HepG2 (cell line): ENCODE measurements around the gene ABTB2. TPM values are rescaled to one million over a fixed set of nuclear protein-coding genes. Genes with fewer than 3 reads are reported as not detected.

Experiments used
- CCAR2 ChIP-seq: fragments of 200-400 bp; formaldehyde crosslinking; optimal IDR thresholded peaks from 2 replicates; pipeline ENCODE3; 2018; ENCODE audit warnings: low read depth, mild to moderate bottlenecking, low read length, moderate library complexity
- FLYWCH1 ChIP-seq: sonication (generic); formaldehyde crosslinking; IDR thresholded peaks from 2 replicates; pipeline ENCODE4 v1.8.1; 2023; ENCODE audit warnings: mild to moderate bottlenecking, missing genetic modification reagents
- GABPB1 ChIP-seq: IDR thresholded peaks from 2 replicates; pipeline ENCODE4 v1.6.1; 2016; ENCODE audit warnings: mild to moderate bottlenecking, missing genetic modification reagents, moderate library complexity, missing compliant biosample characterization
- KAT2B ChIP-seq: fragments of 150-350 bp; IDR thresholded peaks from 2 replicates; pipeline ENCODE4 v1.6.1; 2014; ENCODE audit warnings: low read depth, low read length, borderline replicate concordance
- PRMT3 ChIP-seq: sonication (generic); formaldehyde crosslinking; IDR thresholded peaks from 2 replicates; pipeline ENCODE4 v1.8.1; 2022; ENCODE audit warnings: low read depth, mild to moderate bottlenecking, moderate library complexity, missing genetic modification reagents, borderline replicate concordance
- ZMYM2 ChIP-seq: sonication (generic); formaldehyde crosslinking; IDR thresholded peaks from 2 replicates; pipeline ENCODE4 v1.8.0; 2022; ENCODE audit warnings: mild to moderate bottlenecking, missing genetic modification reagents
- ZMYM4 ChIP-seq: sonication (generic); formaldehyde crosslinking; IDR thresholded peaks from 2 replicates; pipeline ENCODE4 v1.8.1; 2023; ENCODE audit warnings: mild to moderate bottlenecking, missing genetic modification reagents
- ZNF564 ChIP-seq: sonication (generic); formaldehyde crosslinking; IDR thresholded peaks from 2 replicates; pipeline ENCODE4 v1.8.1; 2023; ENCODE audit warnings: mild to moderate bottlenecking, missing genetic modification reagents
- ZNF678 ChIP-seq: sonication (generic); formaldehyde crosslinking; IDR thresholded peaks from 2 replicates; pipeline ENCODE4 v1.4.0; 2020; ENCODE audit warnings: mild to moderate bottlenecking, missing genetic modification reagents
- polyA plus RNA-seq, 8 experiments: library from polyadenylated mRNA; depleted of rRNA in 3 of 8; stranded (reverse) in 7 of 8; unstranded in 1 of 8; fragments of >200 nt; fragmentation: Illumina TruSeq in 4 of 8; extraction: Trizol in 4 of 8; gene quantifications; 2 replicates each; pipeline versions ENCODE4 v1.2.1 to v1.2.3, GENCODE V29; 2011 to 2016; ENCODE audit warnings: low read depth in 4 of 8, missing spikeins in 1 of 8, mixed read lengths in 1 of 8; ENCODE audit not compliant: insufficient read depth in 1 of 8
- total RNA-seq, 5 experiments: library from RNA; depleted of rRNA; stranded (reverse); fragments of >200 nt; fragmentation: Illumina TruSeq; extraction: Trizol; gene quantifications; 2 replicates each; pipeline ENCODE4 v1.2.3, GENCODE V29; 2016; ENCODE audit warnings: low read depth in 1 of 5
- TF ChIP-seq, protein P1 (sequence below): sonication (generic); formaldehyde crosslinking; IDR thresholded peaks from 2 replicates; pipeline ENCODE4; 2020; ENCODE audit warnings: missing genetic modification reagents, mild to moderate bottlenecking, borderline replicate concordance
- TF ChIP-seq, protein P2 (sequence below): IDR thresholded peaks from 2 replicates; pipeline ENCODE4 v1.6.1; 2016; ENCODE audit warnings: mild to moderate bottlenecking

ABTB2 gene
- total and polyA plus RNA-seq, 2 of the 13 experiments (the other 11 are each of a cell fraction or from before 2014, with no cell fraction given) = 5.1 to 15.4 TPM

DNA sequence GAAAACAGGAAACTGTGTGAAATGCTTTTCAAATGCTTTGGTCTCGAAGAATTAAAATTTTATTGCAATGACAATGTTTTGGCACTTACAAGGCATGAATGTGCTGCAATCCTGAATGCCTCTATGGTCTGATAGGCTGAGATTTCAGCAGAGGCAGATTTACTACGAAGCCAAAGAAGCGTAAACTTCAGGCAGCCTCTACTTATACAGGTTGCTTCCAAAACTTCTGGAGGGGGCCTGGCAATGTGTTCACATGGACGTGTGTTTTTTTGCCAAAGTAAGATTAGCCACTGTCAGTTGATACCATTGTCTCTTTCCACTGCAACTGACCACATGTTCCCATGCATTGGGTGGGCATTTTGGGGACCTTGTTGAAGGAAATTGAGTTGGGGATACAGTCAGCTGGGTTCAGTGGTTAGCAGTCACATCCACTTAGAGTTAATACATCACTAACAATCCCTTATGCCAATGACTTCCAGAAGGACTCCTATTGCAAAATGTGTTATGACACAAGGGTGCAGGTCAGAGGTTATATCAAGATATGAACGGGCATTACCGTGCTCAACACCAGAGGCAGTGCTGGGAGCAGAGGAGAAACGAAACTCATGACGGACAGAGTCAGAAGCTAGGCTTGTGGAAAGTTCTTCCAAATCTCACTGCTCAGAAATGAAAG is 48.8 kb downstream of the ABTB2 start (continued):
- TF ChIP-seq, protein P1, sequence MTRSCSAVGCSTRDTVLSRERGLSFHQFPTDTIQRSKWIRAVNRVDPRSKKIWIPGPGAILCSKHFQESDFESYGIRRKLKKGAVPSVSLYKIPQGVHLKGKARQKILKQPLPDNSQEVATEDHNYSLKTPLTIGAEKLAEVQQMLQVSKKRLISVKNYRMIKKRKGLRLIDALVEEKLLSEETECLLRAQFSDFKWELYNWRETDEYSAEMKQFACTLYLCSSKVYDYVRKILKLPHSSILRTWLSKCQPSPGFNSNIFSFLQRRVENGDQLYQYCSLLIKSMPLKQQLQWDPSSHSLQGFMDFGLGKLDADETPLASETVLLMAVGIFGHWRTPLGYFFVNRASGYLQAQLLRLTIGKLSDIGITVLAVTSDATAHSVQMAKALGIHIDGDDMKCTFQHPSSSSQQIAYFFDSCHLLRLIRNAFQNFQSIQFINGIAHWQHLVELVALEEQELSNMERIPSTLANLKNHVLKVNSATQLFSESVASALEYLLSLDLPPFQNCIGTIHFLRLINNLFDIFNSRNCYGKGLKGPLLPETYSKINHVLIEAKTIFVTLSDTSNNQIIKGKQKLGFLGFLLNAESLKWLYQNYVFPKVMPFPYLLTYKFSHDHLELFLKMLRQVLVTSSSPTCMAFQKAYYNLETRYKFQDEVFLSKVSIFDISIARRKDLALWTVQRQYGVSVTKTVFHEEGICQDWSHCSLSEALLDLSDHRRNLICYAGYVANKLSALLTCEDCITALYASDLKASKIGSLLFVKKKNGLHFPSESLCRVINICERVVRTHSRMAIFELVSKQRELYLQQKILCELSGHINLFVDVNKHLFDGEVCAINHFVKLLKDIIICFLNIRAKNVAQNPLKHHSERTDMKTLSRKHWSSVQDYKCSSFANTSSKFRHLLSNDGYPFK (CRISPR knock-in tag) = no peak
- no peak for TF ChIP-seq KAT2B
- peak; percentile 72; the same call in 1 of the 2 replicates for TF ChIP-seq ZMYM4 (CRISPR knock-in tag)
- no peak for TF ChIP-seq ZMYM2 (CRISPR knock-in tag)
- no peak for TF ChIP-seq ZNF678
- TF ChIP-seq, protein P2, sequence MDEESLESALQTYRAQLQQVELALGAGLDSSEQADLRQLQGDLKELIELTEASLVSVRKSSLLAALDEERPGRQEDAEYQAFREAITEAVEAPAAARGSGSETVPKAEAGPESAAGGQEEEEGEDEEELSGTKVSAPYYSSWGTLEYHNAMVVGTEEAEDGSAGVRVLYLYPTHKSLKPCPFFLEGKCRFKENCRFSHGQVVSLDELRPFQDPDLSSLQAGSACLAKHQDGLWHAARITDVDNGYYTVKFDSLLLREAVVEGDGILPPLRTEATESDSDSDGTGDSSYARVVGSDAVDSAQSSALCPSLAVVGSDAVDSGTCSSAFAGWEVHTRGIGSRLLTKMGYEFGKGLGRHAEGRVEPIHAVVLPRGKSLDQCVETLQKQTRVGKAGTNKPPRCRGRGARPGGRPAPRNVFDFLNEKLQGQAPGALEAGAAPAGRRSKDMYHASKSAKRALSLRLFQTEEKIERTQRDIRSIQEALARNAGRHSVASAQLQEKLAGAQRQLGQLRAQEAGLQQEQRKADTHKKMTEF (CRISPR knock-in tag) = peak; percentile 49; the same call in 1 of the 2 replicates
- no peak for TF ChIP-seq FLYWCH1 (CRISPR knock-in tag)
- no peak for TF ChIP-seq CCAR2
- no peak for TF ChIP-seq PRMT3 (CRISPR knock-in tag)
- TF ChIP-seq ZNF564 = no peak
- TF ChIP-seq GABPB1 (CRISPR knock-in tag) = no peak; the same call in 1 of the 2 replicates
